ENCODE data around the gene NSUN5. TPM values are rescaled to one million over a fixed set of nuclear protein-coding genes. Genes with fewer than 3 reads are reported as not detected.

Gene NSUN5
- total RNA-seq, result 23.1 and 25.0 TPM in 2 replicates

GRCh38 chr7:73308665-73309214 lies at the start of gene NSUN5:
TSS of gene NSUN5 (minus strand) at chr7:73308826. CDS start at chr7:73308790, 36 bp downstream.

GRCh38 chr7:73327922-73328321 lies 19.3 kb upstream of the NSUN5 start, which contains the start of the genes FKBP6 and TRIM50:
TSS of gene FKBP6 (plus strand) at chr7:73328161. CDS start at chr7:73328429, 268 bp downstream.
TSS of gene TRIM50 (minus strand) at chr7:73328082. CDS start at chr7:73324787, 3,295 bp downstream.

Other genes starting within 250 kb of the NSUN5 start
- gene SPDYE9, start 222.8 kb downstream of the NSUN5 start, total RNA-seq, result not detected in 2 replicates
- not detected in 2 replicates for gene TRIM50, start 19.3 kb upstream of the NSUN5 start, total RNA-seq
- not detected in 2 replicates for gene FKBP6, start 19.3 kb upstream of the NSUN5 start, total RNA-seq
- 0.53 and 1.2 TPM in 2 replicates for gene FZD9, start 125.0 kb upstream of the NSUN5 start, total RNA-seq
- 21.6 and 33.7 TPM in 2 replicates for gene BAZ1B, start 213.5 kb upstream of the NSUN5 start, total RNA-seq
- 56.7 and 79.0 TPM in 2 replicates for gene BCL7B, start 248.9 kb upstream of the NSUN5 start, total RNA-seq